ENCODE measurements around the gene SWSAP1.

GRCh38 chr19:11373166-11373884 lies 1.1 kb upstream of the SWSAP1 start:
- TF ChIP-seq CTCF (IDR thresholded peaks at IDR 0.05) = no peak
- TF ChIP-seq POLR2A (IDR thresholded peaks at IDR 0.05) = no peak
